GM12878 (cell line): ENCODE results near the gene ABCC1. TPM values are rescaled to one million over a fixed set of nuclear protein-coding genes. Genes with fewer than 3 reads are reported as not detected.

Source experiments
- POLR2A ChIP-seq: IDR thresholded peaks from 2 replicates; pipeline ENCODE4 v1.6.1; 2011; ENCODE audit warnings: low read depth, mild to moderate bottlenecking, low read length
- POLR2AphosphoS2 ChIP-seq: IDR thresholded peaks from 2 replicates; pipeline ENCODE4 v1.6.1; 2011; ENCODE audit warnings: low read depth, mild to moderate bottlenecking, low read length, improper control_type of control experiment, moderate library complexity
- STAT3 ChIP-seq: IDR thresholded peaks from 2 replicates; pipeline ENCODE4 v1.6.1; 2011; ENCODE audit warnings: low read depth, low read length, improper control_type of control experiment
- SUPT20H ChIP-seq: IDR thresholded peaks from 2 replicates; pipeline ENCODE4 v1.6.1; 2011; ENCODE audit warnings: low read depth, mild to moderate bottlenecking, low read length, moderate library complexity, borderline replicate concordance; ENCODE audit not compliant: control insufficient read depth
- SUZ12 ChIP-seq: fragments of 200-600 bp; sonication (generic); IDR thresholded peaks from one replicate; pipeline ENCODE4 v1.6.1; 2018; ENCODE audit warnings: antibody characterized with exemption, mild to moderate bottlenecking; ENCODE audit not compliant: unreplicated experiment
- ZNF274 ChIP-seq: IDR thresholded peaks from one replicate; pipeline ENCODE4 v1.8.0; 2011; ENCODE audit not compliant: insufficient read length, insufficient read depth
- polyA plus RNA-seq, 11 experiments: library from polyadenylated mRNA; depleted of rRNA in 4 of 11; unstranded in 6 of 11; stranded (reverse) in 5 of 11; fragments of >200 nt; fragmentation: Nextera tagmentation in 4 of 11; fragmentation: Illumina TruSeq in 1 of 11; extraction: Ambion mirVana in 4 of 11; extraction: Trizol in 1 of 11; gene quantifications; 1 replicate in 1 of 11; 2 replicates in 10 of 11; pipeline versions ENCODE4 v1.2.1 to v1.2.3, GENCODE V29; 2011 to 2016; ENCODE audit warnings: inconsistent platforms in 2 of 11, missing spikeins in 2 of 11, low read depth in 1 of 11
- total RNA-seq, 4 experiments: library from RNA; depleted of rRNA in 3 of 4; stranded (reverse); fragments of >200 nt in 3 of 4; fragmentation: Illumina TruSeq in 1 of 4; extraction: Trizol in 1 of 4; gene quantifications; 2 replicates each; pipeline versions ENCODE4 v1.2.1 to v1.2.3, GENCODE V29; 2013 to 2021
- TF ChIP-seq, protein P1 (sequence below): fragments of 450-650 bp; formaldehyde crosslinking; IDR thresholded peaks from 2 replicates; pipeline ENCODE4 v1.4.0; 2022; ENCODE audit warnings: mild to moderate bottlenecking, moderate library complexity
- TF ChIP-seq, protein P2 (sequence below): fragments of 450-650 bp; IDR thresholded peaks from 2 replicates; pipeline ENCODE4 v1.6.1; 2017; ENCODE audit warnings: mild to moderate bottlenecking, moderate library complexity

ABCC1 gene
- total and polyA plus RNA-seq, 10 of the 15 experiments (the other 5 are each of a cell fraction or from before 2014, with no cell fraction given): 3.2 to 44.6 (median 14.5) TPM

DNA sequence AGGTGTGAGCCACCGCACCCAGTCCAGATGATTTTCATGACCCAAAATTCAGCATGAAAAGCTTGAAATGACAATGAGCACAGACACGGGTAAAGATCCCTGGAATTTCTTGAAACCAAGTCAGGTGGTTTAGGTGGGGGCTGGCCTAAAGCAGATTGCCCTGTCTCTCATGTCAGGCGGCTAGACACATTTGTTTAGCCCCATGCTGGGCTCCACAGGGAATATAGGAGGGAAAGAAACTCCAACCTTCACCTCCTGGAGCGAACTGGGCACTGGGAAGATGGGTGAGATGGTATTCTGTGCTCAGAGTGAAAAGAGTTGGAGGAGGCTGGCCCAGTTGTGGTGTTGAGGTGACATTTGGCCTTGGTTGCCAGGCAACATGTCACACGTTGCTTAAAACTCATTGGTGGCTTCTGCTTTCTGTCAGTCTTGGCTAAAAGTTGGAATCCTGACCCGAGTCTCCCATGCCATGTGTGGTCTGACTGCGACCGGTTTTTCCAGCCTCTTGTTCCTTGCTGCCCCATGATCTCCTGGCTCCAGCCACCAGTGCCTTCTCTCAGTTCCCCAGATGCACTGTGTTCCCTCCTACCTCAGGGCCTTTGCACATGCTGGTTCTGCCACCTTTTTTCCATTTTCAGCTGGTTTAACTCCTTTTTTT lies 160.2 kb downstream of the ABCC1 start (continued):
- TF ChIP-seq, protein P1, sequence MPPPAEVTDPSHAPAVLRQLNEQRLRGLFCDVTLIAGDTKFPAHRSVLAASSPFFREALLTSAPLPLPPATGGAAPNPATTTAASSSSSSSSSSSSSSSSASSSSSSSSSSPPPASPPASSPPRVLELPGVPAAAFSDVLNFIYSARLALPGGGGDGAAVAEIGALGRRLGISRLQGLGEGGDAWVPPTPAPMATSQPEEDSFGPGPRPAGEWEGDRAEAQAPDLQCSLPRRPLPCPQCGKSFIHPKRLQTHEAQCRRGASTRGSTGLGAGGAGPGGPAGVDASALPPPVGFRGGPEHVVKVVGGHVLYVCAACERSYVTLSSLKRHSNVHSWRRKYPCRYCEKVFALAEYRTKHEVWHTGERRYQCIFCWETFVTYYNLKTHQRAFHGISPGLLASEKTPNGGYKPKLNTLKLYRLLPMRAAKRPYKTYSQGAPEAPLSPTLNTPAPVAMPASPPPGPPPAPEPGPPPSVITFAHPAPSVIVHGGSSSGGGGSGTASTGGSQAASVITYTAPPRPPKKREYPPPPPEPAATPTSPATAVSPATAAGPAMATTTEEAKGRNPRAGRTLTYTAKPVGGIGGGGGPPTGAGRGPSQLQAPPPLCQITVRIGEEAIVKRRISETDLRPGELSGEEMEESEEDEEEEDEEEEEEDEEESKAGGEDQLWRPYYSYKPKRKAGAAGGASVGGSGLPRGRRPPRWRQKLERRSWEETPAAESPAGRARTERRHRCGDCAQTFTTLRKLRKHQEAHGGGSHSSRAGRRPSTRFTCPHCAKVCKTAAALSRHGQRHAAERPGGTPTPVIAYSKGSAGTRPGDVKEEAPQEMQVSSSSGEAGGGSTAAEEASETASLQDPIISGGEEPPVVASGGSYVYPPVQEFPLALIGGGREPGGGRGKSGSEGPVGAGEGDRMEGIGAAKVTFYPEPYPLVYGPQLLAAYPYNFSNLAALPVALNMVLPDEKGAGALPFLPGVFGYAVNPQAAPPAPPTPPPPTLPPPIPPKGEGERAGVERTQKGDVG (CRISPR knock-in tag): no peak
- TF ChIP-seq SUZ12 (no peak), ZNF274 (no peak), STAT3 (no peak), SUPT20H (no peak), POLR2A (no peak), POLR2AphosphoS2 (no peak)
- TF ChIP-seq, protein P2, sequence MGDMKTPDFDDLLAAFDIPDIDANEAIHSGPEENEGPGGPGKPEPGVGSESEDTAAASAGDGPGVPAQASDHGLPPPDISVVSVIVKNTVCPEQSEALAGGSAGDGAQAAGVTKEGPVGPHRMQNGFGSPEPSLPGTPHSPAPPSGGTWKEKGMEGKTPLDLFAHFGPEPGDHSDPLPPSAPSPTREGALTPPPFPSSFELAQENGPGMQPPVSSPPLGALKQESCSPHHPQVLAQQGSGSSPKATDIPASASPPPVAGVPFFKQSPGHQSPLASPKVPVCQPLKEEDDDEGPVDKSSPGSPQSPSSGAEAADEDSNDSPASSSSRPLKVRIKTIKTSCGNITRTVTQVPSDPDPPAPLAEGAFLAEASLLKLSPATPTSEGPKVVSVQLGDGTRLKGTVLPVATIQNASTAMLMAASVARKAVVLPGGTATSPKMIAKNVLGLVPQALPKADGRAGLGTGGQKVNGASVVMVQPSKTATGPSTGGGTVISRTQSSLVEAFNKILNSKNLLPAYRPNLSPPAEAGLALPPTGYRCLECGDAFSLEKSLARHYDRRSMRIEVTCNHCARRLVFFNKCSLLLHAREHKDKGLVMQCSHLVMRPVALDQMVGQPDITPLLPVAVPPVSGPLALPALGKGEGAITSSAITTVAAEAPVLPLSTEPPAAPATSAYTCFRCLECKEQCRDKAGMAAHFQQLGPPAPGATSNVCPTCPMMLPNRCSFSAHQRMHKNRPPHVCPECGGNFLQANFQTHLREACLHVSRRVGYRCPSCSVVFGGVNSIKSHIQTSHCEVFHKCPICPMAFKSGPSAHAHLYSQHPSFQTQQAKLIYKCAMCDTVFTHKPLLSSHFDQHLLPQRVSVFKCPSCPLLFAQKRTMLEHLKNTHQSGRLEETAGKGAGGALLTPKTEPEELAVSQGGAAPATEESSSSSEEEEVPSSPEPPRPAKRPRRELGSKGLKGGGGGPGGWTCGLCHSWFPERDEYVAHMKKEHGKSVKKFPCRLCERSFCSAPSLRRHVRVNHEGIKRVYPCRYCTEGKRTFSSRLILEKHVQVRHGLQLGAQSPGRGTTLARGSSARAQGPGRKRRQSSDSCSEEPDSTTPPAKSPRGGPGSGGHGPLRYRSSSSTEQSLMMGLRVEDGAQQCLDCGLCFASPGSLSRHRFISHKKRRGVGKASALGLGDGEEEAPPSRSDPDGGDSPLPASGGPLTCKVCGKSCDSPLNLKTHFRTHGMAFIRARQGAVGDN: no peak
- TF ChIP-seq, all 136 proteins: peak for 0
